ENCODE data around the gene TRAP1.

- TF ChIP-seq ZNF274 (IDR thresholded peaks at IDR 0.05; ENCODE audit: low read depth, low read length) (no peak), YY1 (IDR thresholded peaks at IDR 0.05; ENCODE audit: insufficient read depth, insufficient read length) (no peak)
Observed at GRCh38 chr16:3670711-3671110, 46.6 kb downstream of the TRAP1 start.
